CD14-positive monocyte (primary cell): Measurements from ENCODE around the gene LRIG1. TPM values are rescaled to one million over a fixed set of nuclear protein-coding genes. Genes with fewer than 3 reads are reported as not detected.

Experiments
- DNase-seq, 3 donors: peaks; one replicate each; pipeline ENCODE4 v3.0.0-alpha.2; 2011 to 2022
- H2AFZ ChIP-seq: 2 replicates; pipeline ENCODE4 v1.6.0; 2012; ENCODE audit warnings: mild to moderate bottlenecking, low read depth, low read length, inconsistent platforms; ENCODE audit not compliant: insufficient read depth, poor library complexity, severe bottlenecking
- H3K27ac ChIP-seq, 2 donors: 1 replicate in 1 of 2; 2 replicates in 1 of 2; pipeline ENCODE4 v1.5.1; 2012 to 2013; ENCODE audit warnings: low read length in 2 of 2, control low read depth in 1 of 2, inconsistent platforms in 1 of 2, low read depth in 1 of 2, mild to moderate bottlenecking in 1 of 2
- H3K27me3 ChIP-seq, 2 donors: one replicate each; pipeline versions ENCODE4 v1.6.0 to v1.6.1; 2011 to 2013; ENCODE audit warnings: low read length in 2 of 2; ENCODE audit not compliant: control insufficient read depth in 2 of 2, insufficient read depth in 2 of 2
- H3K36me3 ChIP-seq, 2 donors: replicated peaks in 1 of 2; 1 replicate in 1 of 2; 2 replicates in 1 of 2; pipeline versions ENCODE4 v1.5.1 to v1.6.1; 2012 to 2013; ENCODE audit warnings: low read length in 2 of 2, control low read depth in 1 of 2, inconsistent platforms in 1 of 2, mild to moderate bottlenecking in 1 of 2; ENCODE audit not compliant: insufficient read depth in 2 of 2, control insufficient read depth in 1 of 2
- H3K4me1 ChIP-seq, 2 donors: 1 replicate in 1 of 2; 2 replicates in 1 of 2; pipeline versions ENCODE4 v1.5.1 to v1.6.1; 2012 to 2013; ENCODE audit warnings: low read length in 2 of 2, control low read depth in 1 of 2, inconsistent platforms in 1 of 2, mild to moderate bottlenecking in 1 of 2, moderate library complexity in 1 of 2; ENCODE audit not compliant: insufficient read depth in 2 of 2, control insufficient read depth in 1 of 2
- H3K4me2 ChIP-seq: replicated peaks from 2 replicates; pipeline ENCODE3; 2012; ENCODE audit warnings: low read length, moderate library complexity, mild to moderate bottlenecking; ENCODE audit not compliant: poor library complexity, severe bottlenecking; ENCODE audit errors: extremely low read depth
- H3K4me3 ChIP-seq, 3 experiments: fragments of 200-600 bp in 1 of 3; sonication (generic) in 1 of 3; replicated peaks in 1 of 3; 1 replicate in 2 of 3; 2 replicates in 1 of 3; pipeline ENCODE4 v1.5.1; 2011 to 2013; ENCODE audit warnings: low read length in 3 of 3, mild to moderate bottlenecking in 3 of 3, control low read depth in 2 of 3, low read depth in 2 of 3, inconsistent platforms in 1 of 3, moderate library complexity in 1 of 3
- H3K79me2 ChIP-seq: 2 replicates; pipeline ENCODE4 v1.6.0; 2012; ENCODE audit warnings: mild to moderate bottlenecking, control low read depth, inconsistent platforms, low read length, moderate library complexity; ENCODE audit not compliant: insufficient read depth
- H3K9ac ChIP-seq: 2 replicates; pipeline ENCODE4 v1.6.0; 2017; ENCODE audit warnings: low read length, mild to moderate bottlenecking; ENCODE audit not compliant: insufficient read depth, poor library complexity, severe bottlenecking
- H3K9me3 ChIP-seq, 2 donors: replicated peaks in 1 of 2; 1 replicate in 1 of 2; 2 replicates in 1 of 2; pipeline versions ENCODE4 v1.5.1 to v1.6.1; 2012 to 2013; ENCODE audit warnings: low read length in 2 of 2, control low read depth in 1 of 2; ENCODE audit not compliant: control insufficient read depth in 1 of 2, insufficient read depth in 1 of 2
- H4K20me1 ChIP-seq: 2 replicates; pipeline ENCODE4 v1.6.0; 2012; ENCODE audit warnings: mild to moderate bottlenecking, low read length, control low read depth, moderate library complexity; ENCODE audit not compliant: insufficient read depth
- H3K27ac Mint-ChIP-seq, 7 donors: one replicate each; pipeline ENCODE4 v1.8.0; 2020; ENCODE audit warnings: mild to moderate bottlenecking in 7 of 7, mixed read lengths in 7 of 7, moderate library complexity in 6 of 7, inconsistent platforms in 2 of 7
- H3K27me3 Mint-ChIP-seq, 3 donors: one replicate each; pipeline ENCODE4 v1.8.0; 2021 to 2022; ENCODE audit warnings: low read depth in 3 of 3, mild to moderate bottlenecking in 3 of 3, mixed read lengths in 3 of 3, moderate library complexity in 3 of 3, inconsistent platforms in 1 of 3
- H3K36me3 Mint-ChIP-seq, 2 donors: one replicate each; pipeline ENCODE4 v1.8.0; 2020; ENCODE audit warnings: mixed read lengths in 2 of 2, inconsistent platforms in 1 of 2, mild to moderate bottlenecking in 1 of 2
- H3K4me1 Mint-ChIP-seq: one replicate; pipeline ENCODE4 v1.8.0; 2020; ENCODE audit warnings: mild to moderate bottlenecking, mixed read lengths
- H3K4me3 Mint-ChIP-seq, 2 donors: one replicate each; pipeline ENCODE4 v1.8.0; 2020; ENCODE audit warnings: mild to moderate bottlenecking in 2 of 2, mixed read lengths in 2 of 2, moderate library complexity in 1 of 2
- H3K9me3 Mint-ChIP-seq, 7 donors: one replicate each; pipeline ENCODE4 v1.8.0; 2020 to 2022; ENCODE audit warnings: mixed read lengths in 7 of 7, mild to moderate bottlenecking in 6 of 7, moderate library complexity in 6 of 7, inconsistent platforms in 2 of 7
- WGBS: methylation state at CpG from one replicate; pipeline ENCODE4 v1.1.5; 2013; ENCODE audit warnings: missing lambda C conversion rate; ENCODE audit not compliant: insufficient coverage; 5-methylcytosine and 5-hydroxymethylcytosine counted together
- intact Hi-C, 2 donors: fragments of 100-400 bp; cut with micrococcal nuclease; formaldehyde crosslinking; loops; one replicate each; pipeline versions ENCODE4 v1.15.0 to v1.15.1; 2023
- polyA plus RNA-seq, 3 donors: library from polyadenylated mRNA; depleted of rRNA in 1 of 3; unstranded in 2 of 3; stranded (reverse) in 1 of 3; fragments of 300-500 nt in 2 of 3; fragments of >200 nt in 1 of 3; fragmentation: Illumina TruSeq in 2 of 3; gene quantifications; 1 replicate in 2 of 3; 2 replicates in 1 of 3; pipeline ENCODE4 v1.2.3, GENCODE V29; 2012 to 2021
- TF ChIP-seq, protein P1 (sequence below): fragments of 200-600 bp; IDR thresholded peaks from one replicate; pipeline ENCODE4 v1.8.0; 2022; ENCODE audit warnings: antibody characterized with exemption, mild to moderate bottlenecking

LRIG1 gene
- polyA plus RNA-seq, 3 donors: 0.82 to 1.9 (median 1.0) TPM

DNA sequence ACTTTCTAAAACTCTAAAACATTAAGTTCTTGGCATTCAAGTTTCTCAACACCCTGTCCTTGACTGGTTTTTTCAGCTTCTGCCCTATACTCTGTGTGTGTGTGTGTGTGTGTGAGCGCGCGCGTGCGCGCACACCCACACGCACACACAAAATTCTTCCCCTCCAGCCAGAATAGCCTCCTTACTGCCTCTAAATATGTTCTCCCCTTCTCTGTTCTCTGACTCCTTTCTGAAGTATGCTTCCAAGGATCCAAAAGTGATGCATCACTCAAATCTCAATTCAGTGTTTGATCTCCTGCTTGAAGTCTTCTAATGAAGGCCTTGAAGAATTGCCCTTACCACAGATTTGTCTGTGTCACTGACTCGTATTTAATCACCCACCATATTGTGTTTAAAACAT, 150.2 kb downstream of the LRIG1 start:
- H3K9ac ChIP-seq: no peak overlapping the region
- peaks cover 0 to 8% (median 0%) of the 10 kb centered on the region in 7 donors for H3K9me3 Mint-ChIP-seq
- TF ChIP-seq, protein P1, sequence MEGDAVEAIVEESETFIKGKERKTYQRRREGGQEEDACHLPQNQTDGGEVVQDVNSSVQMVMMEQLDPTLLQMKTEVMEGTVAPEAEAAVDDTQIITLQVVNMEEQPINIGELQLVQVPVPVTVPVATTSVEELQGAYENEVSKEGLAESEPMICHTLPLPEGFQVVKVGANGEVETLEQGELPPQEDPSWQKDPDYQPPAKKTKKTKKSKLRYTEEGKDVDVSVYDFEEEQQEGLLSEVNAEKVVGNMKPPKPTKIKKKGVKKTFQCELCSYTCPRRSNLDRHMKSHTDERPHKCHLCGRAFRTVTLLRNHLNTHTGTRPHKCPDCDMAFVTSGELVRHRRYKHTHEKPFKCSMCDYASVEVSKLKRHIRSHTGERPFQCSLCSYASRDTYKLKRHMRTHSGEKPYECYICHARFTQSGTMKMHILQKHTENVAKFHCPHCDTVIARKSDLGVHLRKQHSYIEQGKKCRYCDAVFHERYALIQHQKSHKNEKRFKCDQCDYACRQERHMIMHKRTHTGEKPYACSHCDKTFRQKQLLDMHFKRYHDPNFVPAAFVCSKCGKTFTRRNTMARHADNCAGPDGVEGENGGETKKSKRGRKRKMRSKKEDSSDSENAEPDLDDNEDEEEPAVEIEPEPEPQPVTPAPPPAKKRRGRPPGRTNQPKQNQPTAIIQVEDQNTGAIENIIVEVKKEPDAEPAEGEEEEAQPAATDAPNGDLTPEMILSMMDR: no peak
- H4K20me1 ChIP-seq: no peaks in the 10 kb centered on the region
- H3K36me3 ChIP-seq: no peaks in the 10 kb centered on the region
- no peak overlapping the region for H3K27ac Mint-ChIP-seq
- no peak overlapping the region for H3K4me3 Mint-ChIP-seq
- peaks cover 5 to 8% of the 10 kb centered on the region in 2 donors for H3K36me3 Mint-ChIP-seq
- H3K4me1 Mint-ChIP-seq: no peaks in the 10 kb centered on the region
- no peak for DNase-seq
- no peak overlapping the region for H3K4me2 ChIP-seq
- no peaks in the 10 kb centered on the region for H3K79me2 ChIP-seq
- H3K27me3 Mint-ChIP-seq: no peaks in the 10 kb centered on the region
- no peak overlapping the region for H2AFZ ChIP-seq
- no peaks in the 10 kb centered on the region for H3K4me1 ChIP-seq
- 100% methylated on average over 1 of the region's 8 CpGs for WGBS
- H3K4me3 ChIP-seq: no peak overlapping the region
- H3K9me3 ChIP-seq: no peaks in the 10 kb centered on the region
- no peaks in the 10 kb centered on the region for H3K27me3 ChIP-seq
- intact Hi-C loops: no loop called here
- H3K27ac ChIP-seq: no peak overlapping the region

DNA sequence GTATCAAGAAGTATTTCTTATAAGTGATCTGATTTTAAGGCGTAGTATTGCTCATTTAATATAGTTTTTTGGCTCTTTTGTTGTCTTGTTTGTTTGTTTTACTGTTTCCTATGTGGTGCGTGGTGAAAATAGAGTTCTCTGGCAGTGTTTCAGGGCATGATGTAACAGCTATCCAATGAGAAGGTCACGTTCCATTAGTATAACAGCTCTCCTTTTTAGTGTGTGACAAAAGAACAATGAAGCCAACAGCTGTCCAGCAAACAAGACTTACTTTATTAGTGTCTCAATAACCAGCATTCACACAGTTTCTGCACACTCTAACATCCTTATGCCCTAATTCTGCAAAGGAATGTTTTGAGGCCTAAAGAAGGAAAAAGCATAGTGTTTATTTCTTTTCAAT, 152.1 kb downstream of the LRIG1 start:
- H3K27ac Mint-ChIP-seq: no peak overlapping the region
- Histone ChIP-seq H2AFZ (no peak overlapping the region), H3K79me2 (no peaks in the 10 kb centered on the region), H3K27me3 (no peaks in the 10 kb centered on the region), H4K20me1 (no peaks in the 10 kb centered on the region), H3K9me3 (no peaks in the 10 kb centered on the region), H3K9ac (no peak overlapping the region), H3K4me2 (no peak overlapping the region), H3K27ac (no peak overlapping the region), H3K36me3 (no peaks in the 10 kb centered on the region), H3K4me1 (no peaks in the 10 kb centered on the region), H3K4me3 (no peak overlapping the region)
- peaks cover 5 to 8% of the 10 kb centered on the region in 2 donors for H3K36me3 Mint-ChIP-seq
- H3K4me1 Mint-ChIP-seq: peaks cover 3% of the 10 kb centered on the region
- intact Hi-C loops: no loop called here
- peaks cover 0 to 8% (median 0%) of the 10 kb centered on the region in 7 donors for H3K9me3 Mint-ChIP-seq
- TF ChIP-seq, protein P1: no peak
- 100% methylated on average over 1 of the region's 3 CpGs for WGBS
- peaks cover 0 to 1% (median 1%) of the 10 kb centered on the region in 3 donors for H3K27me3 Mint-ChIP-seq
- H3K4me3 Mint-ChIP-seq: no peak overlapping the region
- DNase-seq: no peak
